GM12878 (cell line): ENCODE results near the gene FXYD1. TPM values are rescaled to one million over a fixed set of nuclear protein-coding genes. Genes with fewer than 3 reads are reported as not detected.

ENCODE experiments used
- ATAC-seq: fragments of 200-7000 bp; cut with Tn5 transposase; 3 replicates; pipeline ENCODE4 v1.9.1; 2020; ENCODE audit warnings: mild to moderate bottlenecking, moderate library complexity
- BruUV-seq: library from RNA; stranded (reverse); fragments of 400-500 nt; replicated peaks from 2 replicates; lab custom pipeline; 2021; lab: Mats Ljungman, UMichigan
- CTCF ChIA-PET: fragments of 300-600 bp; sonication (Branson Sonifier 250); formaldehyde crosslinking; extraction: SDS; loops from one replicate; lab custom pipeline; 2021; ENCODE audit warnings: inconsistent platforms; lab: Yijun Ruan, JAX
- POLR2A ChIA-PET: fragments of 350-600 bp; formaldehyde crosslinking; extraction: SDS; loops from one replicate; lab custom pipeline; 2021; ENCODE audit warnings: inconsistent platforms; lab: Charles Lee
- RAD21 ChIA-PET: fragments of 300-600 bp; sonication (Branson Sonifier 250); formaldehyde crosslinking; loops from one replicate; lab custom pipeline; 2023; ENCODE audit warnings: antibody characterized with exemption; ENCODE audit not compliant: unreplicated experiment; lab: Charles Lee
- SMC1A ChIA-PET: fragments of 300-600 bp; sonication (Branson Sonifier 250); formaldehyde crosslinking; loops from one replicate; lab custom pipeline; 2023; ENCODE audit not compliant: unreplicated experiment, uncharacterized antibody; lab: Charles Lee
- DNase-seq: peaks from one replicate; pipeline ENCODE4 v3.0.0-alpha.2; 2011; ENCODE audit warnings: low read depth, low spot score
- FAIRE-seq: peaks from 3 replicates; lab custom pipeline; 2011; peaks lifted over from hg19 to GRCh38; lab: Jason Lieb, UNC
- H2AFZ ChIP-seq: 2 replicates; pipeline ENCODE4 v1.6.0; 2011; ENCODE audit warnings: low read depth, low read length, control low read depth; ENCODE audit not compliant: control insufficient read depth
- H3K27ac ChIP-seq: 2 replicates; pipeline ENCODE4 v1.5.1; 2011; ENCODE audit warnings: control low read depth; ENCODE audit not compliant: control insufficient read depth, insufficient read depth
- H3K27me3 ChIP-seq, 2 experiments: replicated peaks in 1 of 2; 2 replicates each; pipeline versions ENCODE4 v1.6.0 to v1.6.1; 2011; ENCODE audit warnings: low read length in 1 of 2; ENCODE audit not compliant: control insufficient read depth in 2 of 2, insufficient read depth in 2 of 2
- H3K36me3 ChIP-seq, 2 experiments: 2 replicates each; pipeline ENCODE4 v1.5.1; 2011; ENCODE audit warnings: low read length in 1 of 2; ENCODE audit not compliant: control insufficient read depth in 2 of 2, insufficient read depth in 2 of 2
- H3K4me1 ChIP-seq: 2 replicates; pipeline ENCODE4 v1.6.1; 2011; ENCODE audit warnings: mild to moderate bottlenecking, low read length, moderate library complexity, mixed read lengths; ENCODE audit not compliant: control insufficient read depth, insufficient read depth
- H3K4me2 ChIP-seq: 2 replicates; pipeline ENCODE4 v1.6.0; 2011; ENCODE audit warnings: control low read depth; ENCODE audit not compliant: control insufficient read depth, insufficient read depth
- H3K4me3 ChIP-seq: fragments of 200-600 bp; sonication (generic); 2 replicates; pipeline ENCODE4 v1.5.1; 2016
- H3K79me2 ChIP-seq: 2 replicates; pipeline ENCODE4 v1.6.0; 2011; ENCODE audit warnings: low read length; ENCODE audit not compliant: control insufficient read depth, insufficient read depth
- H3K9ac ChIP-seq: 2 replicates; pipeline ENCODE4 v1.8.0; 2011; ENCODE audit warnings: low read length, control low read depth, mixed read lengths; ENCODE audit not compliant: control insufficient read depth, insufficient read depth
- H3K9me3 ChIP-seq: replicated peaks from 3 replicates; pipeline ENCODE4 v1.5.1; 2011; ENCODE audit warnings: mild to moderate bottlenecking, low read length; ENCODE audit not compliant: control insufficient read depth, insufficient read depth
- H4K20me1 ChIP-seq: 2 replicates; pipeline ENCODE4 v1.6.0; 2011; ENCODE audit not compliant: control insufficient read depth, insufficient read depth
- KAT2A ChIP-seq: conservative IDR thresholded peaks from 2 replicates; pipeline ENCODE4 v1.6.1; 2011; ENCODE audit warnings: low read depth, low read length; ENCODE audit not compliant: control insufficient read depth
- SIN3A ChIP-seq: IDR thresholded peaks from 2 replicates; pipeline ENCODE4 v1.6.1; 2012; ENCODE audit warnings: low read depth, low read length, improper control_type of control experiment
- SMC3 ChIP-seq: IDR thresholded peaks from 2 replicates; pipeline ENCODE4 v1.6.1; 2011; ENCODE audit warnings: low read length, improper control_type of control experiment, borderline replicate concordance
- SUPT20H ChIP-seq: IDR thresholded peaks from 2 replicates; pipeline ENCODE4 v1.6.1; 2011; ENCODE audit warnings: low read depth, mild to moderate bottlenecking, low read length, moderate library complexity, borderline replicate concordance; ENCODE audit not compliant: control insufficient read depth
- YY1 ChIP-seq: IDR thresholded peaks from 2 replicates; pipeline ENCODE4 v1.6.1; 2011; ENCODE audit warnings: low read depth, mild to moderate bottlenecking, low read length
- ZNF24 ChIP-seq: fragments of 450-650 bp; IDR thresholded peaks from 2 replicates; pipeline ENCODE4 v1.6.1; 2017; ENCODE audit warnings: antibody characterized with exemption, mild to moderate bottlenecking
- ZZZ3 ChIP-seq: IDR thresholded peaks from 2 replicates; pipeline ENCODE4 v1.6.1; 2011; ENCODE audit warnings: low read depth; ENCODE audit not compliant: control insufficient read depth, insufficient read length
- WGBS: methylation state at CpG from one replicate; pipeline ENCODE4 v1.1.6; 2016; ENCODE audit warnings: low lambda C conversion rate; ENCODE audit not compliant: insufficient replicate concordance, insufficient coverage; ENCODE audit errors: missing lambda C conversion rate; 5-methylcytosine and 5-hydroxymethylcytosine counted together
- in situ Hi-C: fragments of 300-500 bp; cut with MboI; formaldehyde crosslinking; loops from 9 replicates; pipeline ENCODE4 v1.14.3; 2018; ENCODE audit warnings: mixed read lengths
- intact Hi-C: fragments of 100-400 bp; cut with micrococcal nuclease; formaldehyde crosslinking; loops from one replicate; pipeline ENCODE4 v1.14.2; 2022; ENCODE audit not compliant: unreplicated experiment
- polyA plus RNA-seq, 11 experiments: library from polyadenylated mRNA; depleted of rRNA in 4 of 11; unstranded in 6 of 11; stranded (reverse) in 5 of 11; fragments of >200 nt; fragmentation: Nextera tagmentation in 4 of 11; fragmentation: Illumina TruSeq in 1 of 11; extraction: Ambion mirVana in 4 of 11; extraction: Trizol in 1 of 11; gene quantifications; 1 replicate in 1 of 11; 2 replicates in 10 of 11; pipeline versions ENCODE4 v1.2.1 to v1.2.3, GENCODE V29; 2011 to 2016; ENCODE audit warnings: inconsistent platforms in 2 of 11, missing spikeins in 2 of 11, low read depth in 1 of 11
- total RNA-seq, 4 experiments: library from RNA; depleted of rRNA in 3 of 4; stranded (reverse); fragments of >200 nt in 3 of 4; fragmentation: Illumina TruSeq in 1 of 4; extraction: Trizol in 1 of 4; gene quantifications; 2 replicates each; pipeline versions ENCODE4 v1.2.1 to v1.2.3, GENCODE V29; 2013 to 2021
- TF ChIP-seq, protein P1 (sequence below): IDR thresholded peaks from 2 replicates; pipeline ENCODE4 v1.6.1; 2011; ENCODE audit warnings: mild to moderate bottlenecking, low read depth, low read length, moderate library complexity; ENCODE audit not compliant: insufficient replicate concordance

The FXYD1 gene
- total and polyA plus RNA-seq, 10 of the 15 experiments (the other 5 are each of a cell fraction or from before 2014, with no cell fraction given), result 0.34 to 1.2 (median 0.49) TPM; not detected in 4

DNA sequence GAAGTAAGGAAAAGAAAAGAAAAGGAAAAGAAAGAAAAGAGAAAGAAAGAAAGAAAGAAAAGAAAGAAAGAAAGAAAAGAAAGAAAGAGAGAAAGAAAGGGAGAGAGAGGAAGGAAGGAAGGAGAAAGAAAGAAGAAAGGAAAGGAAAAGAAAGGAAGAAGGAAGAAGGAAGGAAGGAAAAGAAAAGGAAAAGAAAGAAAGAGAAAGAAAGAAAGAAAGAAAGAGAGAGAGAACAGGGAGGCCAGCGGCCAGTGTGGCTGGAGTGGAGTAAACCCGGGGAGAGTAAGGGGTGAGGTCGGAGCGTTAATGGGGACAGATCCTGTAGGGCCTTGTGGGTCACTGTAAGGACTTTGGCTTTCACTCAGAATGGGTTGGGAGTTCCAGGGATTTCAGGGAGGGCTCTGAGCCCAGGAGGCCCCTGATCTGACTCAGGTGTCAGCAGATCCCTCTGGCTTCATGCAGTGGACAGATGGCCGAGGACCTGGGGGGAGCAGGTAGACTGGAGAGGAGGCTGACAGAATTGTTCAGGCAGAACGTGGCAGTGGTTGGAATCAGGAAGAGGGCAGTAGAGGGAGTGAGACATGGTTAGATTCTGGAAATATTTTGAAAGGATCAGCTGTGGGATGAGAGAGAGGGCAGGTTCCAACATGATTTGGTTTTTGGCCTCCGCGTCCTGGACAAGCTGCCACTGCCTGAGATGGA is 42.8 kb upstream of the FXYD1 start:
- no peaks in the 10 kb centered on the region for H3K79me2 ChIP-seq
- CTCF ChIA-PET, result interaction anchor here (1.4 kb wide), 1 partner anchor 29 kb away, joined by 4 read pairs; no protein-coding TSS in a partner anchor
- RAD21 ChIA-PET, result interaction anchor here (0.8 kb wide), 1 partner anchor 40 kb away, joined by 3 read pairs; no protein-coding TSS in a partner anchor
- H2AFZ ChIP-seq, result no peak overlapping the region
- intact Hi-C loops, result no loop called here
- no peaks in the 10 kb centered on the region for H3K4me1 ChIP-seq
- no peaks in the 10 kb centered on the region for H4K20me1 ChIP-seq
- no TSS peak for BruUV-seq
- TF ChIP-seq SUPT20H (no peak), KAT2A (no peak), ZZZ3 (no peak), SMC3 (no peak), ZNF24 (no peak), SIN3A (no peak), YY1 (no peak)
- TF ChIP-seq, protein P1, sequence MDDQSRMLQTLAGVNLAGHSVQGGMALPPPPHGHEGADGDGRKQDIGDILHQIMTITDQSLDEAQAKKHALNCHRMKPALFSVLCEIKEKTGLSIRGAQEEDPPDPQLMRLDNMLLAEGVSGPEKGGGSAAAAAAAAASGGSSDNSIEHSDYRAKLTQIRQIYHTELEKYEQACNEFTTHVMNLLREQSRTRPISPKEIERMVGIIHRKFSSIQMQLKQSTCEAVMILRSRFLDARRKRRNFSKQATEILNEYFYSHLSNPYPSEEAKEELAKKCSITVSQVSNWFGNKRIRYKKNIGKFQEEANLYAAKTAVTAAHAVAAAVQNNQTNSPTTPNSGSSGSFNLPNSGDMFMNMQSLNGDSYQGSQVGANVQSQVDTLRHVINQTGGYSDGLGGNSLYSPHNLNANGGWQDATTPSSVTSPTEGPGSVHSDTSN, result no peak
- FAIRE-seq (no peak), ATAC-seq (no peak), DNase-seq (no peak)
- in situ Hi-C loops, result no loop called here
- H3K4me2 ChIP-seq, result no peak overlapping the region
- SMC1A ChIA-PET, result no interaction called here
- no peaks in the 10 kb centered on the region for H3K9me3 ChIP-seq
- POLR2A ChIA-PET, result no interaction called here
- no peaks in the 10 kb centered on the region; a peak in 1 of 4 replicates for H3K27me3 ChIP-seq
- H3K36me3 ChIP-seq, result no peaks in the 10 kb centered on the region
- 42% methylated on average over 8 of the region's 8 CpGs for WGBS
- H3K4me3 ChIP-seq, result no peak overlapping the region
- no peak overlapping the region for H3K27ac ChIP-seq
- H3K9ac ChIP-seq, result no peak overlapping the region
